ENCODE results near the gene COA7.

The COA7 gene

DNA sequence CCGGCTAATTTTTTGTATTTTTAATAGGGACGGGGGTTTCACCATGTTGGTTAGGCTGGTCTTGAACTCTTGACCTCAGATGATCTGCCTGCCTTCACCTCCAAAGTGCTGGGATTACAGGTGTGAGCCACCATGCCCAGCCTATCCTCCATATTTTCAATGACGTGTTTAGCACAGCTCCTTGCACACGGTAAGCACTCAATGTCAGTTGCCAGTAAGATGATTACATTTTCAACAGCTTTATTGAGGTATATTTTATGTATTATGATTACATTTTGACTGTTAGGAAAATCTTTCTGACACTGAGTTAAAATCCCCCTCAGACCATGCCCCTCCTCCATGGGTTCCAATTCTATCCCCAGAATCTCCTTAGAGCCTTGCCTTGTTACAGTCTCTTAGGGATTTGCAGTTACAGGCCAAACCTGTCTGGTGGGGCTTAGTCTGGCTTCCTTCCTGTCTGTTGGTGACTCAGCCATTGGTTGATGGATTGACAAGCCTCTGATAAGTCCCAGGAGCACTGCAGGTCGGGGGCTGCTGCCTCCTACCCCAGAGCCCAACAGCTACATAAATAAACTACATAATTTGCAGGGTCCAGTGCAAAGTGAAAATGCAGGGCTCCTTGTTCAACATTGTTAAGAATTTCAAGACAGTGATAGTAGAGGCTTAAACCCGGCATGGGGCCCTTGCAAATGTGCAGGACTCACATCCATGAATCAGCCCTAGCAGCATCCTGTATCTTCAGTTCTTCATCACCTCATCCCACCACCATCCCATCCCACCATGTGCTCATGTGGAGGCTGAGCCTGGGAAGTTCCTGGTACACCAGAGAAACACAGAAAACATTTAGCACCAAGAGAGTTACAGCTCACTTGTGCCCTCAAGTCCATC is 23.4 kb downstream of the COA7 start:
- DNase-seq (ENCODE audit: extremely low read depth in 1 of 2, low read depth in 1 of 2): no peak

DNA sequence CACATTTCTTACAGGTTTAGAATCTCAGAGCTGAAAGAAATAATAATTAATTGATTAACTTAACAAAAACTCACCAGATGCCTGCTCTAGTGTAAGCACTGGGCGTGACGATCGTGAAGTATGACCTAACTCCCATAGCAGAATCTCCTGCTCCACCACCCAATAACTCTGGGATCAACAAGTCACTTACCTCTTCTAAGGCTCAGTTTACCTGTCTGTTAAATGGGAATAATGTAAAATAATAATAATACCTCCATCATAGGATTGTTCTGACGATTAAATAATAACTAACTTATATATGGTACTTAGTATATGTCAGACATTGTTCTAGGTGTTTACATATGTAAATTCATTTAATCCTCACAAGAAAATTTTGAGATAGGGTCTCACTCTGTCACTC is 24.6 kb downstream of the COA7 start:
- DNase-seq (ENCODE audit: extremely low read depth in 1 of 2, low read depth in 1 of 2): no peak

DNA sequence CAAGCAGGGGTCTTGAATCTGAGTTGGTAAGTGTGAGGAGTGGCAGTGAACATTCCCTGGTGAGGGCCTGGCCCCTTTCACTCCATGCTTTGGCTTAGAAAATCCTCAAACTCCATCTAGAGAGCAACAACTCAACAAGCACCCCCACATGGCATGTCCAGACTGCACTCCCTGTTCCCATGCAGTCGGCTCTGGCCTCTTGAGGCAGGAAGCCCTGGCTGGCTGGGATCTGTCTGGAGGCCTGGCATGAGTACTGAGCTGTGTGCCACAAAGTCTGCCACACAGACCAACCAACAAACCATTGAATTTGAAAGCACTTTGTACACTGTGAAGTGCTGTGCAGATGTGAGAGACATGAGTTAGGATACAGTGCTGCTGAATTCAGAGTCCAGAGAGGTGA is 25.2 kb downstream of the COA7 start:
- no peak for DNase-seq (ENCODE audit: extremely low read depth in 1 of 2, low read depth in 1 of 2)

DNA sequence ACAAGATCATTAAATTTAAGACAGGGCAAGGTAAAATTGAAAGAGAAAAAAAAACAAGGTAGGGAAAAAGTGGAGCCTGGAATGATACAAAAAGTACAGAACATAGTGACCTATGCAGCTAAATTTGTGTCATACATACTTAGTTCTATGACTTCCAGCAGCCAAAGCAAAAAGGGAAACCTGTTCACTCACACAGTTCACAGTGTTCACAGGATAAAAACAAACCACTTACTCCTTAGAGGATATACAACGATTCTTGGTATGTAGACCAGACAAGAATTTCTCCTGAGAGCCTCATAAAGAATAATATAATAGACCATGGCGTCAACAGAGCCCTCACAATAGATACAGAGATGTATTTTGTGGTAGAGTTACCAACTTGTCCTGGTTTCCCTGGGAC is 27.5 kb downstream of the COA7 start:
- DNase-seq (ENCODE audit: extremely low read depth in 1 of 2, low read depth in 1 of 2): no peak

DNA sequence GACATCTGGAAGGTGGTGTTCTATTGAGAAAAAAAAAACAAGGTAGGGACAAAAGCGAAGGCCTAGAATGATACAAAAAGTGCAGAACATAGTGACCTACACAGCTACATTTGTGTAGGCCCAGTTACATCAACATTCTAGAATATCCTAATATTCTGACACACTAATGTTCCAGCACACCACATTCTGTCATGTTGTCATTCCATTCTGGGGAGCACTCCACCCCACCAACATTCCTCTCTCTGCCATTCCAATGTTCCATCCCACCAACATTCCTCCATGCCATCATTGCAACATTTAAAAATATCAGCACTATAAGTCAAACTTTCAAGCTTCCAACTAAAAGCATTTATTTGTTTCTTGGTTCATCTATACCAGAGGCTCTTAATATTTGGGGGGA is 28.5 kb downstream of the COA7 start:
- DNase-seq (ENCODE audit: extremely low read depth in 1 of 2, low read depth in 1 of 2): no peak

DNA sequence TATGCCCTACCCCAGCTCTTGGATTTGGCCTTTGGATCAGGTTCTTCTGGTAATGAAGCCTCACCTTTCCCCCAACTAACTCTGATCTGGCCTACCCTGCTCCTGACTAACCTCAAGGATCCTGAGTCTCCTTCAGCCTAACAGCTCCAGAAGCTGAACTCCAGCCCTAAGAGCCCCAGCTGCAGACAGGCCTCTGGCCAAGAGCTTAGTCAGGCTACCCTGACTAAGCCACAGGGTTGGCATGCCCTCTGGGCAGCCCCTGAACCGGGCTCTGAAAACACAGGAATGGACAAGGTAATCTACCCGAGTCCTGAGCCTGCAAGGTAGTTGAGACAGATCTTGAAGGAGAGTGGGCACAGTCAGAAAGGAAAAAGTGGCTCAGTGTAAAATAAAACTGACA is 29.4 kb downstream of the COA7 start:
- no peak for DNase-seq (ENCODE audit: extremely low read depth in 1 of 2, low read depth in 1 of 2)

DNA sequence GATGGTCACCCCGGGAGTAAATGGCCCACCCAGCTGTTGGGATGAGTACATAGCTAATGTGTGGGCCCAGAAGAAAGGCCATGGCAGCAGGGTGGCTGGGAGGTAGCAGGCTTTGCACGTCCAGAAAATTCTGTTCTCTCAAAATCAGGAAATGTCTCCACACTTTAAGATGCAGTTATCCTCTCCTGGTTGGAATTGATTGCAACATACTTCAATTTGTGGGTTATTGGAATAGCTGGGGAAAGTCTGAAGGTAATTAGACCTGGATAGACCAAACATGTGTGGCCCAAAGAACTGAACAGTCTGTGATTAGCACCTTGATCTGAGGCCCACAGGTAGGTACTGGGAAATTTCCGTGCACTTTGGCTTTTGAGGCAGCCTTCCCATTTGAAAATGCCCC is 30.2 kb downstream of the COA7 start:
- no peak for DNase-seq (ENCODE audit: extremely low read depth in 1 of 2, low read depth in 1 of 2)

DNA sequence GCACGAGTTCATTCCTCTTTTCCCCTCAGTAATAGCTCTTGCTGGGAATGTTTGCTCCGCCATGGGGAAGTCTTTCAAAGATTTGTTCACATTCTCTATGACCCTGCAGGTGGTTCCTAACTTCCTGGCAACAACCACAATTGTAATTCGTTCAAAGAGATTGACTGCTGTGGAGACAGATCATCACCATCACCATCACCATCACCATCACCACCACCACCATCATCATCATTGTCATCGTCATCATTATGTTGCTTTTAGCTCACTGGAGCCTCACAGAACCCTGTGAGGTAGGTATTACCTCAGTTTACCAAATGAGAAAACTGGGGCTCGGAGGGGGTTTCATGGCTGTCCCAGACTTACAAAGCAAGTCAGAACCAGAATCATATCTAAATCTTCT is 30.9 kb downstream of the COA7 start:
- DNase-seq (ENCODE audit: extremely low read depth in 1 of 2, low read depth in 1 of 2): no peak

DNA sequence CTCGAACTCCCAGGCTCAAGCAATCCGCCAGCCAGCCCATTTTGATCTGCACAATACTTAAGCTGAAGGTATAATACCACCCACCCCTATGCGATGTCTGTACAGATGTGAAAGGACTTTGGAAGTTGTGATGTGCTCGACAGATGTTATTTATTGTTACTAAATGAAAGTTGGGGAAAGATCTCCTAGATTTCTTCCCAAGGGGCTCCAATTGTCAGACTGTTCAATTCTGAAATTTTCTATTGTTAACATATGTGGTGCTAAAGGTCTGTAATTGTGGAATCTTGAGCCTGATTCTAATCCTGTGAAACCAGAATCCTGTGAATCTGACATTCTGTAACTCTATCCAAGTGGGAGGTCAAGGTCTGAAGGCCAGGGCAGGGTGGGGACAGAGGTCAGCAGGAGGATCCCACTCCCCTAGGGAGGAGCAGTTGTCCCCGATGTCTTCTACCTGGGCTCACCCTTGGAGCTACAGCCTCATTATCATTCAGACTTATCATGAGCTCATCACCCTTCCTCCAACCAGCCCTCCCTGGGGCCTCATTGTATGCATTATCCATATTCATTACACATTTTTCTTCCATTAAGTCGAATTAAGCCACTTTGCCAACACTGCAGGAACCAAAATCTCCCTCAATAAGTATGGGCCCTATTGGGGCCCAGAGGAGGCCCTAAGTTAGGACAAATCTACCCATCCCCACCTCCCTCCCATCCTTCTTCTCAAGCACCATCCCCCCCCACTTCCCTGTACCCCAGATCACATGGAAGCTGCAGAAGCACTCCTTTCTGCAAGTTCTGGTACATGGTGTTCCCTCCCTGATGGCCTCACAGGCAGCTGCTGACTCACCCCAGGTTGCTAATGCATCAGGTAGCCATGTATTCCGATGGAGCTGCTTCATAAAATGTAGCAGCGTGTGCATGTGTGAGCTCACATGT is 32.9 kb downstream of the COA7 start:
- DNase-seq (ENCODE audit: extremely low read depth in 1 of 2, low read depth in 1 of 2): no peak

DNA sequence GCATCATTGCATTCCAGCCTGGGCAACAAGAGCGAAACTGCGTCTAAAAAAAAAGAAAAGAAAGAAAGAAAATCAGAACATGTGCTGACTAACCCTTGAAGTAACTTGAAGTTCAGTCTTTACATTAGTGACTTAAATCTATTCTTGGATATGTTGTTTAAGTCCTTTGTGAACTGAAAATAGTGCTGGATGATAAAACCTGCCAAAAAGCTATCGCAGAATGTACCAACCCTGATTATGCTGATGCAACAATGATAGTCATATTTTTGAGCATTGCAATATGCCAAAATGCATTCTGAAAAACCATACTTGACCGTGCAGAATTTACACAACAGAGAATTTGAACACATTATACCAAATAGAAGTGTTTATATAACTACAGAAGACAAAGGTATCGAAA is 34.4 kb downstream of the COA7 start:
- DNase-seq (ENCODE audit: extremely low read depth in 1 of 2, low read depth in 1 of 2): no peak

DNA sequence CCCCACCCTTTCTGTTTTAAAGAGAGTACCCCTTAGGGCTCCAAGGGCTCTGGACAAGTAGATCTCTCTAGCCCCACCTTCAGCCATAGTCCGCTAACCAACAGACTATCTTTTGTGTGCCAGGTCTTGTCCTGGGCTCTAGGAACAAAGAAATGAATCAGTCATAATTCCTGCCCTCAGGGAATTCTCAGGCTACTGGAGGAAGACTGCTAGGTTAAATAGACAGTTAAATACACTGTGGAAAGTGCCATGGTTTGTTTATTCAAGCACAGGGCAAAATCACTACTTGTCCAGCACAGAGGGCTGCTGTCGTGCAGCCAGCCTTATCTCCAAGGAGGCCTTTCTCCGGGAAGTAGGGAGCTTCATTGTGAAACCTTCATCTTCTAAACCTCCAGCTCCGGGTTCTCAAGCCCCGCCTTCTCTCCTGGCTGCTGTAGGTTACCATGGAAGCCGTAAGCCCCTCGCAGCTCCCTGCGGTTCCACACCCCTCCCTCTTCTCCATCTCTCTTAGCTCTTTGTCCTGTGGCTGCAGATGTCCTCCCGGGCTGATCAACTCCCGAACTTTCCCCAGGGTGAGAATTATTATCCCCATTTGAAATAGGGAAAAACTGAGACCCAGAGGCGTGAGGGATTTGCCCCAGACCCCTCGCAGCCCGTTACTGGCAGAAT is 35.4 kb downstream of the COA7 start:
- no peak for DNase-seq (ENCODE audit: extremely low read depth in 1 of 2, low read depth in 1 of 2)

DNA sequence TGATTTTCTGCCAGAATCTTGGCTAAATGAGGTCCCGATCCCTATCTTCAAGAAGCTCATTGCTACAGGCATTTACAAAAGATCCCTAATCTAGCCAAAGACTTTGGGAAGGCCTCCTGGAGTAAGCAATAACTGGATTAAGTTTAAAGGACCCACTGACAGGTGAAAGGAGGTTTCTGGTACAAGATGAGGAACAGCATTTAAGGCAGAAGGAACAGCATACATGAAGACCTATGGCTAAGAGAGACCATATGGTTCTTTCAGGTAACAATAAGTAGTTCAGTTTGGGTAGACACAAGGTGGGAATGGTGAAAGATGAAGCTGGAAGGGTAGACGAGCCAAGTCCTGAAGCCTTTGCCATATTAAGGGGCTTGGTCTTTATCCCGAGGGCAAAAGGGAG is 37.3 kb downstream of the COA7 start:
- no peak for DNase-seq (ENCODE audit: extremely low read depth in 1 of 2, low read depth in 1 of 2)

DNA sequence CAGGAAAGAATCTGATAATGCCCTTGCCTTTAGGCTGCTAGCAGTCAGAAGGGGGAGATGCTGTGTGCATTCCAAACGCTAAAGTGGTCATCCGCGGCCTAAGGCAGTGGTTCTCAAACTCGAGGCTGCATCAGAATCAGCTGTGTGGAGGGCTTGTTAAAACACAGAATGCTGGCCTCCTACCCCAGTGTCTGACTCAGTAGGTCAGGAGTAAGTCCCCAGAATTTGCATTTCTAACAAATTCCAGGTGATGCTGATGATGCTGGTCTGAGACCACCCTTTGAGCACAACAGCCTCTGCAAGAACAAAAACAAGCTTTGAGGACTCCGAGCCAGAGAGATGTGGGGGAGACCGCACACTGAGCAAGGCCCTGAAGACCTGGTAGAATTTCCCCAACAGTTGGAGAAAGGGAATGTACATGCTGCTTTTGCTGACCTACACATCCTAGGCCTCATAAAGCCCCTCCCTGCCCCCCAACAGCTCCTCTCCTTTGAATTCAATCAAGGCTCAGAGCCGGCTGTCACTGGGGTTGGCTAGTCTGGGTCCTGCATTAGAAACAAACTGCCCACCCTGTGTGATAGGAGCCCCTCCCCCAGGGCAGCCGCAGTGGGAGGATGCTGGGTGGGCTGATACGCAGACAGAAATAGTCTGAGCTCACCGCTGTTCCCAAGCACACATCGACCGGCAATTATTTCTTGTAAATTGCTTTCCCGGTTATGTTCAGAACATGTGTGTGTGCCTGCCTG is 38.1 kb downstream of the COA7 start:
- DNase-seq (ENCODE audit: extremely low read depth in 1 of 2, low read depth in 1 of 2): no peak

DNA sequence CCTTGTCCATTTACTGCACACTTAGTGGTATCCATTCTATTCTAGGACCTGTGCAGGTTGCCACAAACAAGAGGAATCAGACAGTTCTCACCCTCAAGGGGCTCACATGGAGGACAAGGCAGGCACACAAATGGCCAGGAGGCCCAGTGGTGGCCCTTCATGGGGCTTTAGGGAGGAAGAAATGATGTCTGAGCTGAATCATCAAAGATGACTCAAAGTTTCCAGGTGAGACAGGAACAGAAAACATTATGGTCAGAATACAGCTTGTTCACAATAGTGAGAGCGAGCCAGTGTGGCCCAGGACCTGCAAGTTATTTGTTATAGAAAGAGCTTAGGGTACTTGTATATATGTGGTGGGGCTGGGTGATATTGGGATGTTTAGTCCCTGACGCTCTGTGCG is 38.8 kb downstream of the COA7 start:
- DNase-seq (ENCODE audit: extremely low read depth in 1 of 2, low read depth in 1 of 2): no peak

DNA sequence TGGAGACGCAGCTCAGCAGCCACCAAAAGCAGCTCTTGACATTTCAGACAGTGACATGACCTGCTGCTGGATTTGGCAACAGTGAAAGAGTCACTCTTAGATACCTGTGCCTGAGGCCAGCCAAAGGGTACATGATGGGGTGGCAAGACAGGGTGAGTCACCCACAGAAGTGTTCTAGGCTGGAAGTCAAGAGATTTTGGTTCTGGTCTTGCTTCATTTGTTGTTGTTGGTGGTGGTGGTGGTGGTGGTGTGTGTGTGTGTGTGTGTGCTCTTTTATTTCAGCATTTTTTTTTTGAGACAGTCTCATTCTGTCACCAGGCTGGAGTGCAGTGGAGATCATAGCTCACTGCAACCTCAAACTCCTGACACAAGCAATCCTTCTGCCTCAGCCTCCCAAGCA is 39.4 kb downstream of the COA7 start:
- DNase-seq (ENCODE audit: extremely low read depth in 1 of 2, low read depth in 1 of 2): no peak

DNA sequence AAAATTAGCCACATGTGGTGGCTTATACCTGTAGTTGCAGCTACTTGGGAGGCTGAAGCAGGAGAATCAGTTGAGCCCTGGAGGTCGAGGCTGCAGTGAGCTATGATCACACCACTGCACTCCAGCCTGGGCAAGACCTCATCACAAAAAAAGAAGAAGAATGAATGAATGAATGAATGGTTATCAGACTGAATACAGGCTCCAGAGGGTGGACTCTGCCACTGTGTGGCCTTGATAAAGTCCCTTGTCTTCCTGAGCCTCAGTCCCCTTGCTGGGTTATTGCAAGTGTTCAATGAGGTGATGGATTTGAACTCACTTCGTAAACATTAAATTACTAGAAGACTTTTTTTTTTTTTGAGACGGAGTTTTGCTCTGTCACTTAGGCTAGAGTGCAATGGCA is 40.4 kb downstream of the COA7 start:
- no peak for DNase-seq (ENCODE audit: extremely low read depth in 1 of 2, low read depth in 1 of 2)

DNA sequence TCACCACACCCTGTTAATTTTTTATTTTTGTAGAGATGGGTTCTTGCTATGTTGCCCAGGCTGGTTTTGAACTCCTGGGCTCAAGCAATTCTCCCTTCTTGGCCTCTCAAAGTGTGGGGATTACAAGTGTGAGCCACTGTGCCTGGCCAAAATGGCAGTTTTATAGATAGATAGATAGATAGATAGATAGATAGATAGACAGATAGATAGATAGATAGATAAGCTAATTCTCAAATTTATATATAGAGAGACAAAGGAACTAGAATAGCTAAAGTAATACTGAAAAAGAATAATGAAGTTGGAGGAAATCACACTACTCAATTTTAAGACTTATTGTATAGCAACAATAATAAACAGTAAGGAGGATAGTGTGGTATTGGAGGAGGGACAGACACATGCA is 44.1 kb downstream of the COA7 start:
- no peak for DNase-seq (ENCODE audit: extremely low read depth in 1 of 2, low read depth in 1 of 2)

DNA sequence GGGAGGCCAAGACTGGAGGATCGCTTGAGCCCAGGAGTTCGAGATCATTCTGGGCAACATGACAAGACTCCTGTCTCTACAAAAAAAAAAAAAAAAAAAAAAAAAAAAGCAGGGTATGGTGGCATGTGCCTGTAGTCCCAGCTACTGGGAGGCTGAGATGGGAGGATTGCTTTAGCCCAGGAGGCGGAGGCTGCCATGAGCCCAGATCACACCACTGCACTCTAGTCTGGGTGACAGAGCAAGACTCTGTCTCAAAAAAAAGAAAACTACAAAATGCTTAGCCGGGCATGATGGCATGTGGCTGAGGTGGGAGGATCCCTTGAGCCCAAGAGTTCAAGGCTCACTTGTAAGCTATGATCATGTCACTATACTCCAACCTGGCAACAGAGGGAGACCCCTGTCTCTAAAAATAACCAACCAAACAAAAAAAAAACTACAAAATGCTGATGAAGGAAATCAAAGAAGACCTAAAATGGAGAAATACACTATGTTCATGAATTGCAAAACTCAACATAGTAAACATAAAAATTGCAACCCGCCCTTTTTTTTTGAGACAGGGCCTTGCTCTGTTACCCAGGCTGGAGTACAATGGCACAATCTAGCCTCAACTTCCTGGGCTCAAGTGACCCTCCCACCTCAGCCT is 44.8 kb downstream of the COA7 start:
- DNase-seq (ENCODE audit: extremely low read depth in 1 of 2, low read depth in 1 of 2): no peak

DNA sequence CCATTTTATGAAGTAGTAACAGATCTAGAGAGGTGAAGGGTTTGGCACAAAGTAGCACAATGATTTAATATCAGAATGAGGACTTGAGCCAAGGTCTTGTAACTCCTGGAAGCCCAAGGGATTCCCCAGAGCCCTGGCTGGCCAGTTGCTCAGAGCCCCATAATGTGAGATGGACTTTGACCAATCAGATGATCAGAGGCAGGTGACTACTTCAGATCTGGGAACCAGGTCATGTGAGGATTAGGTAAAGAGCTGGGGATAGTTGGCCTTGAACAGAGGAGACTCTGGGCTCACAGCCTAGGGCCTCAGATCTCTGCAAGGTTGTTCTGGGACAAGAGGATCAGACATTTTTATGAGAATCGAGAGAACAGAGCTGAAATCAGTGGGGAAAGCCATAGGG is 46.2 kb downstream of the COA7 start:
- DNase-seq (ENCODE audit: extremely low read depth in 1 of 2, low read depth in 1 of 2): no peak

DNA sequence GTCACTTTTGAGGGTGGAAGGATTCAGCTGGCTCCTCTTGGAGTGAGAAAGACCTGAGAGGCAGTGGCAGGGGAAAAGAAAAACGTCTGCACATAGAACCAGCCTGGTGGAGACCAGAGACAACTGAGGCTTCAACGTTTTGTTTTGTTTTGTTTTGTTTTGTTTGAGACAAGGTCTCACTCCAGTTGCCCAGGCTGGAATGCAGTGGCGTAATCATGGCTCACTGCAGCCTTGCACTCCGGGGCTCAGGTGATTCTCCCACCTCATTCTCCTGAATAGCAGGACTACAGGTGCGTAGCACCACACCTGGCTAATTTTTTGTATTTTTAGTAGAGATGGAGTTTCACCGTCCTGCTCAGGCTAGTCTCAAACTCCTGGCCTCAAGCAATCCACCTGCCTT is 52.9 kb downstream of the COA7 start:
- DNase-seq (ENCODE audit: extremely low read depth in 1 of 2, low read depth in 1 of 2): no peak

Measured in activated CD8-positive, alpha-beta memory T cell treated with anti-CD3 and anti-CD28 coated beads for 1 hour (primary cell).